ENCODE data around the gene SLC1A2. TPM values are rescaled to one million over a fixed set of nuclear protein-coding genes. Genes with fewer than 3 reads are reported as not detected.

SLC1A2 gene
- total RNA-seq, 1 donor from 2014 or later = 0.58 TPM

- DNase-seq (ENCODE audit: low spot score) = no peak
Measured at GRCh38 chr11:35413598-35413997, 5.8 kb downstream of the SLC1A2 start.

GRCh38 chr11:35412285-35412684, 7.1 kb downstream of the SLC1A2 start:
- no peak for DNase-seq (ENCODE audit: low spot score)

GRCh38 chr11:35407041-35407440, 12.3 kb downstream of the SLC1A2 start:
- DNase-seq (ENCODE audit: low spot score) = no peak

- peak; percentile 38 for DNase-seq (ENCODE audit: low spot score)
Measured at GRCh38 chr11:35404388-35404775, 15.0 kb downstream of the SLC1A2 start.

GRCh38 chr11:35403765-35404387, 15.5 kb downstream of the SLC1A2 start:
- no peak for DNase-seq (ENCODE audit: low spot score)

GRCh38 chr11:35402751-35403660, 16.4 kb downstream of the SLC1A2 start:
- no peak for DNase-seq (ENCODE audit: low spot score)

GRCh38 chr11:35398881-35399280, 20.5 kb downstream of the SLC1A2 start:
- no peak for DNase-seq (ENCODE audit: low spot score)

- DNase-seq (ENCODE audit: low spot score) = no peak
Measured at GRCh38 chr11:35394941-35395340, 24.4 kb downstream of the SLC1A2 start.

GRCh38 chr11:35393098-35393497, 26.3 kb downstream of the SLC1A2 start:
- DNase-seq (ENCODE audit: low spot score) = no peak

GRCh38 chr11:35391922-35392688, 27.3 kb downstream of the SLC1A2 start:
- peak; percentile 83 for DNase-seq (ENCODE audit: low spot score)

GRCh38 chr11:35390737-35391682, 28.3 kb downstream of the SLC1A2 start:
- no peak for DNase-seq (ENCODE audit: low spot score)

- no peak for DNase-seq (ENCODE audit: low spot score)
Measured at GRCh38 chr11:35389897-35390465, 29.4 kb downstream of the SLC1A2 start.

GRCh38 chr11:35389112-35389511, 30.2 kb downstream of the SLC1A2 start:
- DNase-seq (ENCODE audit: low spot score) = no peak

GRCh38 chr11:35388061-35388460, 31.3 kb downstream of the SLC1A2 start:
- no peak for DNase-seq (ENCODE audit: low spot score)

GRCh38 chr11:35387111-35387982, 32.0 kb downstream of the SLC1A2 start:
- no peak for DNase-seq (ENCODE audit: low spot score)

- no peak for DNase-seq (ENCODE audit: low spot score)
Measured at GRCh38 chr11:35383953-35384352, 35.4 kb downstream of the SLC1A2 start.

GRCh38 chr11:35381709-35382322, 37.5 kb downstream of the SLC1A2 start:
- no peak for DNase-seq (ENCODE audit: low spot score)

- DNase-seq (ENCODE audit: low spot score) = no peak
Measured at GRCh38 chr11:35380603-35381002, 38.8 kb downstream of the SLC1A2 start.

- DNase-seq (ENCODE audit: low spot score) = no peak
Measured at GRCh38 chr11:35377262-35377661, 42.1 kb downstream of the SLC1A2 start.
